Esophagus squamous epithelium (tissue), 4 donors: ENCODE results near the gene GABBR1.

ENCODE experiments used
- CTCF ChIP-seq, 6 experiments: fragments of 450-650 bp in 4 of 6; fragments of 200-600 bp in 2 of 6; sonication (generic) in 2 of 6; IDR thresholded peaks; one replicate each; pipeline ENCODE4 v1.5.1; 2016 to 2019; ENCODE audit warnings: antibody characterized with exemption in 6 of 6, mild to moderate bottlenecking in 4 of 6, moderate library complexity in 4 of 6
- POLR2A ChIP-seq, 4 donors: fragments of 450-650 bp; IDR thresholded peaks; one replicate each; pipeline ENCODE4 v1.6.1; 2017; ENCODE audit warnings: antibody characterized with exemption in 4 of 4, mild to moderate bottlenecking in 4 of 4, moderate library complexity in 3 of 4

GRCh38 chr6:29676981-29677601 lies 44.1 kb upstream of the GABBR1 start:
- no peak for TF ChIP-seq POLR2A (IDR thresholded peaks at IDR 0.05)
- TF ChIP-seq CTCF (IDR thresholded peaks at IDR 0.05) = no peak
